Natural killer cell (primary cell): Measurements from ENCODE around the gene EEIG1. TPM values are rescaled to one million over a fixed set of nuclear protein-coding genes. Genes with fewer than 3 reads are reported as not detected.

ENCODE experiments used
- ATAC-seq, 3 donors: fragments of 150-1000 bp in 2 of 3; fragments of 200-7000 bp in 1 of 3; cut with Tn5 transposase; 1 replicate in 1 of 3; 2 replicates in 2 of 3; pipeline ENCODE4 v1.10.0; 2021; ENCODE audit warnings: mild to moderate bottlenecking in 2 of 3, moderate library complexity in 2 of 3
- DNase-seq, 2 donors: peaks; one replicate each; pipeline versions ENCODE4 v3.0.0 to v3.0.0-alpha.2; 2013 to 2021; ENCODE audit warnings: mixed read lengths in 1 of 2
- H3K27ac ChIP-seq: one replicate; pipeline ENCODE4 v1.5.1; 2013; ENCODE audit warnings: mild to moderate bottlenecking, low read length
- H3K27me3 ChIP-seq: one replicate; pipeline ENCODE4 v1.6.1; 2013; ENCODE audit warnings: low read length; ENCODE audit not compliant: control insufficient read depth, insufficient read depth
- H3K36me3 ChIP-seq: one replicate; pipeline ENCODE4 v1.6.1; 2013; ENCODE audit warnings: low read length; ENCODE audit not compliant: control insufficient read depth, insufficient read depth
- H3K4me1 ChIP-seq: one replicate; pipeline ENCODE4 v1.6.1; 2013; ENCODE audit warnings: low read length; ENCODE audit not compliant: control insufficient read depth, insufficient read depth
- H3K4me3 ChIP-seq: one replicate; pipeline ENCODE4 v1.5.1; 2013; ENCODE audit warnings: low read length
- H3K9me3 ChIP-seq: one replicate; pipeline ENCODE4 v1.6.1; 2013; ENCODE audit warnings: low read length; ENCODE audit not compliant: control insufficient read depth, insufficient read depth
- H3K27ac Mint-ChIP-seq, 2 donors: one replicate each; pipeline ENCODE4 v1.8.0; 2022; ENCODE audit warnings: mild to moderate bottlenecking in 2 of 2, mixed read lengths in 2 of 2, moderate library complexity in 1 of 2
- H3K27me3 Mint-ChIP-seq, 2 donors: one replicate each; pipeline ENCODE4 v1.8.0; 2022; ENCODE audit warnings: low read depth in 2 of 2, mixed read lengths in 2 of 2
- H3K36me3 Mint-ChIP-seq: one replicate; pipeline ENCODE4 v1.8.0; 2022; ENCODE audit warnings: mixed read lengths
- H3K4me1 Mint-ChIP-seq, 2 donors: one replicate each; pipeline ENCODE4 v1.8.0; 2022; ENCODE audit warnings: mixed read lengths in 2 of 2
- H3K4me3 Mint-ChIP-seq: one replicate; pipeline ENCODE4 v1.8.0; 2022; ENCODE audit warnings: mild to moderate bottlenecking, moderate library complexity, mixed read lengths
- H3K9me3 Mint-ChIP-seq, 2 donors: one replicate each; pipeline ENCODE4 v1.8.0; 2022; ENCODE audit warnings: mixed read lengths in 2 of 2
- CTCF ChIP-seq: fragments of 200-600 bp; IDR thresholded peaks from one replicate; pipeline ENCODE4 v1.8.0; 2022; ENCODE audit warnings: antibody characterized with exemption
- WGBS: methylation state at CpG from one replicate; pipeline ENCODE4 v1.1.7; 2013; ENCODE audit warnings: missing lambda C conversion rate; ENCODE audit not compliant: insufficient coverage; 5-methylcytosine and 5-hydroxymethylcytosine counted together
- intact Hi-C: fragments of 100-400 bp; cut with micrococcal nuclease; formaldehyde crosslinking; loops from one replicate; pipeline ENCODE4 v1.14.2; 2022
- total RNA-seq, 4 donors: library from RNA; stranded (reverse); fragments of 120-200 nt in 1 of 4; gene quantifications; one replicate each; pipeline versions ENCODE4 v1.2.3 to v1.2.4, GENCODE V29; 2013 to 2022

EEIG1 gene
- total RNA-seq, 3 donors from 2014 or later (not counting 1 experiment from before 2014, with no cell fraction given), result 10.3 to 36.0 (median 28.2) TPM

- intact Hi-C loops, result no loop called here
- Mint-ChIP-seq H3K36me3 (no peaks in the 10 kb centered on the region), H3K4me1 (peaks cover 15 to 21% of the 10 kb centered on the region in 2 donors), H3K4me3 (peak overlapping the region; percentile 63), H3K9me3 (peaks cover 0 to 3% of the 10 kb centered on the region in 2 donors), H3K27me3 (no peaks in the 10 kb centered on the region), H3K27ac (peak overlapping the region; percentile 86)
- DNase-seq (peak; percentile 29 to 95), ATAC-seq (peak; percentile 68 to 80 (median 68))
- H3K27ac ChIP-seq, result peak overlapping the region; percentile 63
- no peak for TF ChIP-seq CTCF
- H3K36me3 ChIP-seq, result no peaks in the 10 kb centered on the region
- H3K4me3 ChIP-seq, result no peak overlapping the region
- peaks cover 5% of the 10 kb centered on the region for H3K9me3 ChIP-seq
- 11% methylated on average over 9 of the region's 10 CpGs for WGBS
- H3K4me1 ChIP-seq, result peaks cover 43% of the 10 kb centered on the region
- H3K27me3 ChIP-seq, result no peaks in the 10 kb centered on the region
Observed at GRCh38 chr9:128007566-128008138, 26.9 kb upstream of the EEIG1 start.

GRCh38 chr9:128006332-128006996, 25.7 kb upstream of the EEIG1 start:
- no peaks in the 10 kb centered on the region for H3K27me3 ChIP-seq
- no peak for TF ChIP-seq CTCF
- DNase-seq (no peak), ATAC-seq (no peak)
- peaks cover 43% of the 10 kb centered on the region for H3K4me1 ChIP-seq
- H3K27ac ChIP-seq, result peak overlapping the region; percentile 33
- H3K9me3 Mint-ChIP-seq, result peaks cover 0 to 3% of the 10 kb centered on the region in 2 donors
- no peak overlapping the region for H3K27ac Mint-ChIP-seq
- 84% methylated on average over 10 of the region's 11 CpGs for WGBS
- peaks cover 15 to 21% of the 10 kb centered on the region in 2 donors for H3K4me1 Mint-ChIP-seq
- no peak overlapping the region for H3K4me3 ChIP-seq
- no peak overlapping the region for H3K4me3 Mint-ChIP-seq
- peaks cover 5% of the 10 kb centered on the region for H3K9me3 ChIP-seq
- H3K27me3 Mint-ChIP-seq, result no peaks in the 10 kb centered on the region
- intact Hi-C loops, result no loop called here
- H3K36me3 Mint-ChIP-seq, result no peaks in the 10 kb centered on the region
- H3K36me3 ChIP-seq, result no peaks in the 10 kb centered on the region

- Mint-ChIP-seq H3K27ac (no peak overlapping the region), H3K9me3 (peaks cover 0 to 3% of the 10 kb centered on the region in 2 donors), H3K36me3 (no peaks in the 10 kb centered on the region), H3K4me1 (peaks cover 15 to 16% of the 10 kb centered on the region in 2 donors), H3K4me3 (no peak overlapping the region), H3K27me3 (no peaks in the 10 kb centered on the region)
- intact Hi-C loops, result no loop called here
- Histone ChIP-seq H3K9me3 (peaks cover 5% of the 10 kb centered on the region), H3K36me3 (no peaks in the 10 kb centered on the region), H3K4me1 (peaks cover 39% of the 10 kb centered on the region), H3K27ac (no peak overlapping the region), H3K27me3 (no peaks in the 10 kb centered on the region), H3K4me3 (no peak overlapping the region)
- WGBS, result 40% methylated on average over 10 of the region's 12 CpGs
- TF ChIP-seq CTCF, result no peak
- DNase-seq (no peak), ATAC-seq (no peak)
Observed at GRCh38 chr9:128005923-128006322, 25.1 kb upstream of the EEIG1 start.
